Glutamatergic neuron (in vitro differentiated cells): ENCODE results near the gene MAVS. TPM values are rescaled to one million over a fixed set of nuclear protein-coding genes. Genes with fewer than 3 reads are reported as not detected.
"Not testable (repeated sequence)": the region's sequence is repeated elsewhere in the genome, so short reads cannot be mapped to it uniquely, and the experiment has no call there.

ENCODE experiments used
- DNase-seq: peaks from one replicate; pipeline ENCODE4 v3.0.0; 2022
- H3K27ac Mint-ChIP-seq: one replicate; pipeline ENCODE4 v1.8.0; 2020; ENCODE audit warnings: mild to moderate bottlenecking, mixed read lengths, inconsistent platforms; ENCODE audit not compliant: unreplicated experiment
- H3K27me3 Mint-ChIP-seq: one replicate; pipeline ENCODE4 v1.8.0; 2020; ENCODE audit warnings: mild to moderate bottlenecking, moderate library complexity, mixed read lengths, inconsistent platforms; ENCODE audit not compliant: unreplicated experiment
- H3K36me3 Mint-ChIP-seq: one replicate; pipeline ENCODE4 v1.8.0; 2020; ENCODE audit warnings: mild to moderate bottlenecking, mixed read lengths, inconsistent platforms; ENCODE audit not compliant: unreplicated experiment
- H3K4me1 Mint-ChIP-seq: one replicate; pipeline ENCODE4 v1.8.0; 2020; ENCODE audit warnings: mild to moderate bottlenecking, low read depth, mixed read lengths, inconsistent platforms; ENCODE audit not compliant: unreplicated experiment
- H3K4me3 Mint-ChIP-seq: one replicate; pipeline ENCODE4 v1.8.0; 2020; ENCODE audit warnings: mild to moderate bottlenecking, mixed read lengths, inconsistent platforms; ENCODE audit not compliant: unreplicated experiment
- H3K9me3 Mint-ChIP-seq: one replicate; pipeline ENCODE4 v1.8.0; 2020; ENCODE audit warnings: mild to moderate bottlenecking, moderate library complexity, mixed read lengths, inconsistent platforms; ENCODE audit not compliant: unreplicated experiment
- total RNA-seq: library from RNA; stranded (reverse); fragmentation: NEBNext Ultra II Directional; extraction: Animal tissue kit (Norgen Biotek cat#: 25700); gene quantifications from one replicate; pipeline ENCODE4 v1.2.1, GENCODE V29; 2021; ENCODE audit not compliant: unreplicated experiment
- TF ChIP-seq, protein P1 (sequence below): fragments of 200-600 bp; sonication (generic); IDR thresholded peaks from one replicate; pipeline ENCODE4 v1.5.0; 2021; ENCODE audit not compliant: partially characterized antibody, unreplicated experiment

The MAVS gene
- total RNA-seq, 1 donor from 2014 or later: 25.8 TPM

DNA sequence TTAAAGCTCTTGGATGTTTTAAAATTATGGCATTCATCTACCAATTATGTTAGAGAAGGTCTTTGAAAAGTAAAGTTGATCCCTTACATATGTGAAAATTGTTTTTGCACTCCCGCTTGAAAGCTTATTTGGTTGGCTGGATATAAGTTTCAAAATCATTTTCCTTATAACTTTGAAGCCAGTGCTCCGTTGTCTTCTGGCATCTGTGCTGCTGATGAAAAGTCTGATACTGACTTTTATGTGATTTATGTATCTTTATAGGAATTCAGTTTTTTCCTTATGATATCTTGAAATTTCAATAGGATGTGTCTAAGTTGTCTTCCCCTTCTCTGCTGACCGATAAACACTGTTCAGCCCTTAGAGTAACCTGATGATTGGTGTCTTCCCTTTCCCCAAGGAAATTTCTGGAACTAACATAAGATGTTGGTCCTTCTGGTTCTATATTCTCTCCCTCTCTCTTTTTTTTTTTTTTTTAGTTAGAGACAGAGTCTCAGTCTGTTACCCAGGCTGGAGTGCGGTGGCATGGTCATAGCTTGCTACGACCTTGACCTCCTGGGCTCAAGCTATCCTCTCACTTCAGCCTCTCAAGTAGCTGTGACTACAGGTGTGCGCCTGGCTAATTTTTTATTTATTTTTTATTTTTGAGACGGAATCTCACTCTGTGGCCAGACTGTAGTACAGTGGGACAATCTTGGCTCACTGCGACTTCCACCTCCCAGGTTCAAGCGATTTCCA is 55.2 kb downstream of the MAVS start:
- Mint-ChIP-seq H3K27ac (no peak overlapping the region), H3K36me3 (no peaks in the 10 kb centered on the region), H3K4me3 (no peak overlapping the region), H3K4me1 (peaks cover 17% of the 10 kb centered on the region), H3K9me3 (no peaks in the 10 kb centered on the region), H3K27me3 (peaks cover 3% of the 10 kb centered on the region)
- TF ChIP-seq, protein P1, sequence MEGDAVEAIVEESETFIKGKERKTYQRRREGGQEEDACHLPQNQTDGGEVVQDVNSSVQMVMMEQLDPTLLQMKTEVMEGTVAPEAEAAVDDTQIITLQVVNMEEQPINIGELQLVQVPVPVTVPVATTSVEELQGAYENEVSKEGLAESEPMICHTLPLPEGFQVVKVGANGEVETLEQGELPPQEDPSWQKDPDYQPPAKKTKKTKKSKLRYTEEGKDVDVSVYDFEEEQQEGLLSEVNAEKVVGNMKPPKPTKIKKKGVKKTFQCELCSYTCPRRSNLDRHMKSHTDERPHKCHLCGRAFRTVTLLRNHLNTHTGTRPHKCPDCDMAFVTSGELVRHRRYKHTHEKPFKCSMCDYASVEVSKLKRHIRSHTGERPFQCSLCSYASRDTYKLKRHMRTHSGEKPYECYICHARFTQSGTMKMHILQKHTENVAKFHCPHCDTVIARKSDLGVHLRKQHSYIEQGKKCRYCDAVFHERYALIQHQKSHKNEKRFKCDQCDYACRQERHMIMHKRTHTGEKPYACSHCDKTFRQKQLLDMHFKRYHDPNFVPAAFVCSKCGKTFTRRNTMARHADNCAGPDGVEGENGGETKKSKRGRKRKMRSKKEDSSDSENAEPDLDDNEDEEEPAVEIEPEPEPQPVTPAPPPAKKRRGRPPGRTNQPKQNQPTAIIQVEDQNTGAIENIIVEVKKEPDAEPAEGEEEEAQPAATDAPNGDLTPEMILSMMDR: no peak
- no peak for DNase-seq

DNA sequence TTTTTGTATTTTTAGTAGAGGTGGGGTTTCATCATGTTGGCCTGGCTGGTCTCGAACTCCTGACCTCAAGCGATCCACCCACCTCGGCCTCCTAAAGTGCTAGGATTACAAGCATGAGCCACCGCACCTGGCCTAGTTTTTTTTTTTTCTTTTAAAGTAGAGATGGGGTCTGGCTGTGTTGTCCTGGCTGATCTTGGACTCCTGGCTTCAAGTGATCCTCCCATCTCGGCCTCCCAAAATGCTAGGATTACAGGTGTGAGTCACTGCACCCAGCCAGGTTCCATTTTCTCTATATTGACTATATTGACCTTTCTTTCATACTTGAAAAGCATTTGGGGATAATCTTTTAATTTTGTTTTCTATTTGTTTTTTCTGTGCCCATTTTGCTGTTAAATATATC is 55.8 kb downstream of the MAVS start:
- Mint-ChIP-seq H3K4me1 (peaks cover 13% of the 10 kb centered on the region), H3K36me3 (no peaks in the 10 kb centered on the region), H3K27ac (no peak overlapping the region), H3K4me3 (no peak overlapping the region), H3K27me3 (peaks cover 3% of the 10 kb centered on the region), H3K9me3 (no peaks in the 10 kb centered on the region)
- TF ChIP-seq, protein P1: no peak
- DNase-seq: no peak

DNA sequence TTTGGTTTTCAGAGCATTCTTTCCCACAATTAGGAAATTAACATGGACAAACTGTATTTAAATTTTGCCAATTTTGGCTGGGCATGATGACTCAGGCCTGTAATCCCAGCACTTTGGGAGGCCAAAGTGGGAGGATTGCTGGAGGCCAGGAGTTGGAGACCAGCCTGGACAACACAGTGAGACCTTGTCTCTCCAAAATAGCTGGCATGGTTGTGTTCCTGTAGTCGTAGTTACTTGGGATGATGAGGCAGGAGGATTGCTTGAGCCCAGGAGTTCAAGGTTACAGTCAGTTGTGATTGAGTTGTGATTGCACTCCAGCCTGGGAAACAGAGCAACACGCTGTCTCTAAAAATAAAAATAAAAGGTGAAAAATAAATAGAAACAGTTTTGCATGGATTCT is 57.6 kb downstream of the MAVS start:
- Mint-ChIP-seq H3K9me3 (no peaks in the 10 kb centered on the region), H3K4me3 (no peak overlapping the region), H3K4me1 (peaks cover 20% of the 10 kb centered on the region), H3K27me3 (peaks cover 3% of the 10 kb centered on the region), H3K36me3 (no peaks in the 10 kb centered on the region), H3K27ac (no peak overlapping the region)
- no peak for DNase-seq
- TF ChIP-seq, protein P1: no peak

DNA sequence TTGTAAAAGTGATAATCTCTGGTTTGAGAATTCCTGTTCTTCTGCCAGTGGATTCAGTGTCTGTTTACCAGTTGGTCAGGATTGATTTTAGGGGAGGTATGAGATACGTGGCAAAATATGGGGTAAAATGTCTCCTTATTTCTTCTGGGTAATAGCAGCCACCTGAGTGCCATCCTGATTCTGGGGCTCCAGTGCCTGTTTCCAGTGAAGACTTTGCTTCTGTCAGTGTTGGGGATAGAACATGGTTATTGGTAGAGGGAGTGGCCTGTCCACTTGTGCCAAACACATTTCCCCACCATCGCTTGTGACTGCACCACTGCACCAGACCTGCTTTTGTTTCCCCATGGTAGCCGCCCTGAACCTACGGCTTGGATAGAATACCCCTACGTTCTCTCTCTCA is 58.2 kb downstream of the MAVS start:
- Mint-ChIP-seq H3K9me3 (no peaks in the 10 kb centered on the region), H3K4me3 (no peak overlapping the region), H3K27ac (no peak overlapping the region), H3K27me3 (peaks cover 1% of the 10 kb centered on the region), H3K4me1 (peaks cover 20% of the 10 kb centered on the region), H3K36me3 (no peaks in the 10 kb centered on the region)
- no peak for DNase-seq
- TF ChIP-seq, protein P1: no peak

DNA sequence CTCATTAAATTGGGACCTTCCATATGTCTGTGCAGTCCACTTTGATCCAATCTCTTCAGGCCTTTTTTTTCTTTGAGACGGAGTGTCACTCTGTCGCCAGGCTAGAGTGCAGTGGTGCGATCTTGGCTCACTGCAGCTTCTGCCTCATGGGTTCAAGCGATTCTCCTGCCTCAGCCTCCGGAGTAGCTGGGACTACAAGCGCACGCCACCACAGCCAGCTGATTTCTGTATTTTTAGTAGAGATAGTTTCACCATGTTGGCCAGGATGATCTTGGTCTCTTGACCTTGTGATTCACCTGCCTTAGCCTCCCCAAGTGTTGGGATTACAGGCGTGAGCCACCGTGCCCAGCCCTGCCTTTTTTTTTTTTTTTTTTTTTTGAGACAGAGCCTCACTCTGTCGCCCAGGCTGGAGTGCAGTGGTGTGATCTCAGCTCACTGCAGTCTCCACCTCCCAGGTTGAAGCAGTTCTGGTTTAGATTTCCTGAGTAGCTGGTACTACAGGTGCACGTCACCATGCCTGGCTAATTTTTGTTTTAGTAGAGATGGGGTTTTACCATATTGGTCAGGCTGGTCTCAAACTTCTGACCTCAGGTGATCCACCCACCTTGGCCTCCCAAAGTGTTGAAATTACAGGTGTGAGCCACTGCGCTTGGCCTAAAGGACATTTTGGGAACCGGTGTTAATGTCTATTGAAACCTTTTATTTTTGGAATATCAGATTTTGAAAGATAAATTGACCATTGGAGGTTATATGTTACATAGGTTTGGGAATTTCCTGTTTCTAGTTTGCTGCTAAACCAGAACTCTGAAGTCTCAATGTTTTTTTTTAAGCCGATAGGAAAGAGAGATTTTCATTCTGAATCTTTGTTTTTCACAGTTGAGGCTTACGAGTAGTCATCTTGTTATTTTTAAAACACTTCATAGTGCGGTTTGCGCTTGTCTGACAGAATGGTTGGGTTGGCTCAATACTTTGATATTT is 60.4 kb downstream of the MAVS start:
- H3K4me1 Mint-ChIP-seq: peaks cover 17% of the 10 kb centered on the region
- not testable (repeated sequence) for H3K9me3 Mint-ChIP-seq, H3K4me3 Mint-ChIP-seq, H3K27ac Mint-ChIP-seq, H3K27me3 Mint-ChIP-seq, DNase-seq, H3K36me3 Mint-ChIP-seq
